BJ (cell line): ENCODE results near the gene CDIPT. TPM values are rescaled to one million over a fixed set of nuclear protein-coding genes. Genes with fewer than 3 reads are reported as not detected.

ENCODE experiments used
- CTCF ChIA-PET: fragments of 350-600 bp; formaldehyde crosslinking; extraction: SDS; loops from one replicate; lab custom pipeline; 2021; ENCODE audit warnings: antibody characterized with exemption, inconsistent platforms; lab: Yijun Ruan, JAX
- POLR2A ChIA-PET: fragments of 300-600 bp; sonication (Branson Sonifier 250); formaldehyde crosslinking; extraction: SDS; loops from one replicate; lab custom pipeline; 2021; ENCODE audit warnings: antibody characterized with exemption; lab: Charles Lee
- DNase-seq: peaks from one replicate; pipeline ENCODE4 v3.0.0-alpha.2; 2011; ENCODE audit warnings: low read depth
- H3K27me3 ChIP-seq: 2 replicates; pipeline ENCODE4 v1.6.0; 2011; ENCODE audit warnings: low read length; ENCODE audit not compliant: control insufficient read depth, insufficient read depth
- H3K36me3 ChIP-seq: 2 replicates; pipeline ENCODE4 v1.5.1; 2011; ENCODE audit warnings: low read length; ENCODE audit not compliant: control insufficient read depth, insufficient read depth
- H3K4me3 ChIP-seq: 2 replicates; pipeline ENCODE4 v1.5.1; 2011; ENCODE audit warnings: low read depth, mild to moderate bottlenecking, control low read depth, low read length
- polyA plus RNA-seq: library from polyadenylated mRNA; depleted of rRNA; stranded (reverse); fragments of >200 nt; gene quantifications from 2 replicates; pipeline ENCODE4 v1.2.3, GENCODE V29; 2011
- TF ChIP-seq, protein P1 (sequence below): IDR thresholded peaks from 2 replicates; pipeline ENCODE4 v1.5.1; 2011; ENCODE audit warnings: low read depth, mild to moderate bottlenecking, control low read depth, inconsistent platforms, low read length, moderate library complexity; ENCODE audit not compliant: insufficient read depth

The CDIPT gene
- polyA plus RNA-seq, 1 experiment, result 225 TPM

DNA sequence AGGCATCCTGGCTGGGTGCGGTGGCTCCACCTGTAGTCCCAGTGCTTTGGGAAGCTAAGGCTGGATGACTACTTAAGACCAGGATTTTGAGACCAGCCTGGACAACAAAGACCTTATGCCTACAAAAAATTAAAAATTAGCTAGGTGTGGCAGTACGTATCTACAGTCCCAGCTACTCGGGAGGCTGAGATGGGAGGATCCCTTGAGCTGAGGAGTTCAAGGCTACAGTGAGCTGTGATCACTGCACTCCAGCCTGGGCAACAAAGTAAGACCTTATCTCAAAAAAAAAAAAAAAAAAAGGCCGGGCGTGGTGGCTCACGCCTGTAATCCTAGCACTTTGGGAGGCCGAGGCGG lies 36.7 kb downstream of the CDIPT start:
- Histone ChIP-seq H3K27me3 (no peaks in the 10 kb centered on the region), H3K4me3 (no peak overlapping the region), H3K36me3 (peaks cover 17% of the 10 kb centered on the region)
- CTCF ChIA-PET, result interaction anchor here (0.7 to 11.3 kb wide), 4 partner anchors 10 to 21 kb away, joined by 3 to 81 read pairs (median 3); partner anchors contain the start of gene PAGR1
- TF ChIP-seq, protein P1, sequence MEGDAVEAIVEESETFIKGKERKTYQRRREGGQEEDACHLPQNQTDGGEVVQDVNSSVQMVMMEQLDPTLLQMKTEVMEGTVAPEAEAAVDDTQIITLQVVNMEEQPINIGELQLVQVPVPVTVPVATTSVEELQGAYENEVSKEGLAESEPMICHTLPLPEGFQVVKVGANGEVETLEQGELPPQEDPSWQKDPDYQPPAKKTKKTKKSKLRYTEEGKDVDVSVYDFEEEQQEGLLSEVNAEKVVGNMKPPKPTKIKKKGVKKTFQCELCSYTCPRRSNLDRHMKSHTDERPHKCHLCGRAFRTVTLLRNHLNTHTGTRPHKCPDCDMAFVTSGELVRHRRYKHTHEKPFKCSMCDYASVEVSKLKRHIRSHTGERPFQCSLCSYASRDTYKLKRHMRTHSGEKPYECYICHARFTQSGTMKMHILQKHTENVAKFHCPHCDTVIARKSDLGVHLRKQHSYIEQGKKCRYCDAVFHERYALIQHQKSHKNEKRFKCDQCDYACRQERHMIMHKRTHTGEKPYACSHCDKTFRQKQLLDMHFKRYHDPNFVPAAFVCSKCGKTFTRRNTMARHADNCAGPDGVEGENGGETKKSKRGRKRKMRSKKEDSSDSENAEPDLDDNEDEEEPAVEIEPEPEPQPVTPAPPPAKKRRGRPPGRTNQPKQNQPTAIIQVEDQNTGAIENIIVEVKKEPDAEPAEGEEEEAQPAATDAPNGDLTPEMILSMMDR, result no peak
- POLR2A ChIA-PET, result no interaction called here
- no peak for DNase-seq

DNA sequence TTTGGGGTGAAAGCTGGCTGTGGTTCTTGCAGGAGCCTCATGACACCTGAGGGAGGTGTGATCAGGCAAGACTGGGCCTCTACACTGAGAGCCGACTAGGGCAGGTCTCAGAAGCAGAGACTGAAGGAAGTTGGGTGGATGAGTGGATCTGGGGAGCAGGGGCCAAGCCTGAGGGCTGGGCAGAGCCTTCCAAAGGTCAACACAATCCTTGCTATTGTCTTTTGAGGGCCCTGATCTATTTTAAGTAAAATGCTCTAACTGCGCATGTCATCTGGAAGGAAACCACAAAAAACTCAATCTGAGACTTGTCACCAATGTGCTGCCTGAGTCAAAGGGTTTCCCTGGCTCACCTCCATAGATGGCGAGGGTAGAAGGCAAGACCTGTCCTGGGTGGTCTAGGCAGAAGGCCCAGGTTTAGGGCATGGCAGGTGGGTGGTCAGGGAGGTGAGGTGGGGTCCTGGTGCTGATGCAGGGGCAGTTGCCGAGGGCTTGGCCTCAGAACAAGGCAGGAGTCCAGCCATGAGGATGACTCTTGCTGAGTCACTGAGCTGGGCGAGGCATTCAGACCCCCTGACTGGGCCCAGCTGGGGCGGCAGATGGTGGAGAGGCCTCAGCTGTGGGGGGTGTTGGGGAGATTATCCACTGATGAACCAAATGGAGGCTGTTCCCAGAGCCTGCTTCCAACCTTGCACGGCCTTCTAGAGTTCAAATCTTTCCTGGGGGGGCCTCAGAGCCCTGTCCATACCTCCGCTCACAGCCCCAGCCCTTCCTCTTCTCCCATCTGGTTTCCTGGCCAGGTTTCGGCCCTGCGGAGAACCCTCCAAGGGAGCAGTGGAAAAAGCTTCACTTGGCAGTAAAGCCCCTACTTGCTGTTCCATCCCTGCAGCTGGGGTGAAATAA lies 37.6 kb downstream of the CDIPT start:
- Histone ChIP-seq H3K27me3 (no peaks in the 10 kb centered on the region), H3K36me3 (peaks cover 10% of the 10 kb centered on the region), H3K4me3 (no peak overlapping the region)
- POLR2A ChIA-PET, result interaction anchor here (0.8 kb wide), 1 partner anchor 15 kb away, joined by 4 read pairs; no protein-coding TSS in a partner anchor
- CTCF ChIA-PET, result interaction anchor here (0.7 to 11.3 kb wide), 5 partner anchors 10 to 22 kb away, joined by 3 to 81 read pairs (median 4); partner anchors contain the start of gene PAGR1
- TF ChIP-seq, protein P1, result no peak
- DNase-seq, result no peak

DNA sequence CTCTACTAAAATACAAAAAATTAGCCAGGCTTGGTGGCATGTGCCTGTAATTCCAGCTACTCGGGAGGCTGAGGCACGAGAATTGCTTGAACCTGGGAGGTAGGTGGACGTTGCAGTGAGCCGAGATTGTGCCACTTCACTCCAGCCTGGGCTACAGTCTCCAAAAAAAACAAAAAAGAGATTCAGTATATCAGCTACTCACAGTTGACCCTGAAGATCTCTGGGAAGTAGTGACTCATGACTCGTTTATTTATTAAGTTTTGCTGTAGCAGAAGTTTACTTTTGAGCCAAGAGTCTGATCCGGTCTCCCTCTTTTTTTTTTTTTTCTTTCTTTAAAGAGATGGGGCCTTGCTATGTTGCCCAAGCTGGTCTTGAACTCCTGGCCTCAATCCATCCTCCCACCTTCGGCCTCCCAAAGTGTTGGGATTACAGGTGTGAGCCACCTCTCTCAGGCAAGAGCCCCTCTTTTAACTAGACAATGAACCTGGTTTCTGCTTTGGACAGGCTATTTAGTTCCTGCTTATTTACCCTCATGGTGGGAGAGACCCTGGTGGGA lies 38.4 kb downstream of the CDIPT start:
- TF ChIP-seq, protein P1, result no peak
- peak; percentile 49 for DNase-seq
- ChIA-PET CTCF (interaction anchor here (0.6 to 11.3 kb wide), 5 partner anchors 9 to 41 kb away, joined by 3 to 81 read pairs (median 4); partner anchors contain the start of gene PAGR1), POLR2A (interaction anchor here (0.7 to 0.8 kb wide), 3 partner anchors 14 to 41 kb away, joined by 4 to 15 read pairs (median 6); no protein-coding TSS in a partner anchor)
- Histone ChIP-seq H3K36me3 (peaks cover 5% of the 10 kb centered on the region), H3K4me3 (no peak overlapping the region), H3K27me3 (no peaks in the 10 kb centered on the region)

DNA sequence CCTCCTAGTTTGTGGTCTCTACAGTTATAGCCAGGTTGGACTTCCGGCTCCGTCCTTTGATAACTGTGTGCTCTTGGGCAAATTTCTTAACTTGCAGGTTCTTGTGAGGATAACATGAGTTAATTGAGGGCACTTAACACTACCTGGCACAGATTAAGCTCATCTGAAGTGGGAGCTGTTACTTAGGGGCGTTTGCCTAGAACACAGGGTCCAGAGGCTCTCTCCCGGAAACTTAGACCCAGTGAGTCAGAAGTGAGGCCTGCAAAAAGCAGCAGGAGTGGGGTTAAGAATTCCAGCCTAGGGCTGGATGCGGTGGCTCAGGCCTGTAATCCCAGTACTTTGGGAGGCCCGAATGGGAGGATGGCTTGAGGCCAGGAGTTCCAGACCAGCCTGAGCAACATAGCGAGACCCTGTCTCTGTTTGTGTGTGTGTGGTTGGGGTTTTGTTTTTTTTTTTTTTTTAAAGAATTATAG lies 41.3 kb downstream of the CDIPT start:
- H3K4me3 ChIP-seq, result peak overlapping the region; percentile 80
- peaks cover 9% of the 10 kb centered on the region for H3K36me3 ChIP-seq
- TF ChIP-seq, protein P1, result no peak
- ChIA-PET POLR2A (interaction anchor here (0.6 kb wide), 1 partner anchor 237 kb away, joined by 3 read pairs; no protein-coding TSS in a partner anchor), CTCF (interaction anchor here (3.0 to 11.3 kb wide), 2 partner anchors 14 to 26 kb away, joined by 15 to 81 read pairs; partner anchors contain the start of gene MAZ)
- DNase-seq, result peak; percentile 44
- no peaks in the 10 kb centered on the region for H3K27me3 ChIP-seq
